Measurements from ENCODE around the gene HEPACAM. TPM values are rescaled to one million over a fixed set of nuclear protein-coding genes. Genes with fewer than 3 reads are reported as not detected.

Gene HEPACAM
- total RNA-seq, 1 experiment from 2014 or later, result not detected

DNA sequence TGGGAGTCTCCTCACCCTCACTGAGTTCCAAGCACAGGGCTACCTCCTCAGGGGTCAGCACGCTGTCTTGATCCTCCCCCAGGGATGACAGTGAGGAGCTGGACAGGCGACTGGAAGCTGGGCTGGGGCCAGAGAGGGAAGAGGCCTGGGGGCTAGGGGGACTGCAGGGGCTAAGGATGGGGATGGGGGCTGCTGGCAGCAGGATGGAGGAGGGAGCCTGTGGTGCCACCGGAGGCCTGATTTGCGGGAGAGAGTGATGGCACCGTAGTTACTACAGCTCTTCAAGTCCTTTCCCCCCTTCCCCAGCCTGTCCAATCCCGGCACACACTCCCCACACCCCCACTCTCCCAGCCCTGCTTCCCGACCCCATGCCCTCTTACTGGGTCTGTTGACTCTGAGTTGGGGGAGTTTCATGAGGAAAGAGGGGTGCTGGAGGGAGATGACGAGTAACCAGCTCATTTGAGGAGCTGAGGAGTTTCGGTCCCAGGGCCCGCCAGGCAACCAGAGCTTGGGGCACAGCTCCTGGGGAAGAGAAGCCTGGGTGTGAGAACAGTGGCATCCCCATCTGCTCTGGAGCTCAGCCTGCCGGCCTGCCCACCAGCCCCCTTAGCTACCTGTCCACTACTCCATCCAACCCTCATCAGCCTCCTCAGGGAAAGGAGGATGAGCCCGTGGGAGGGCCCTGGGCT lies 48.7 kb downstream of the HEPACAM start:
- Histone ChIP-seq H3K4ac (ENCODE audit: low read depth, low read length) (no peak overlapping the region), H4K8ac (replicated peaks; ENCODE audit: insufficient read length, low read depth, low read length) (no peak overlapping the region), H3K23ac (ENCODE audit: insufficient read length, low read depth, low read length) (no peak overlapping the region), H3K79me2 (ENCODE audit: insufficient read depth, low read length) (no peaks in the 10 kb centered on the region), H2BK12ac (ENCODE audit: insufficient read length, low read depth, low read length) (no peak overlapping the region), H3K27ac (ENCODE audit: insufficient read length, low read depth, low read length) (no peak overlapping the region), H3K56ac (ENCODE audit: insufficient read length, low read depth, low read length) (no peak overlapping the region), H2AFZ (ENCODE audit: low read length) (no peak overlapping the region), H2AK5ac (ENCODE audit: insufficient read length, low read length) (no peak overlapping the region), H3K23me2 (ENCODE audit: insufficient read length, low read depth, low read length, poor library complexity, severe bottlenecking) (no peaks in the 10 kb centered on the region), H4K20me1 (ENCODE audit: control insufficient read depth, insufficient read depth, insufficient read length) (no peaks in the 10 kb centered on the region), H3K18ac (ENCODE audit: insufficient read length, low read depth, low read length) (no peak overlapping the region), H2BK120ac (ENCODE audit: low read depth, low read length, poor library complexity, severe bottlenecking) (no peak overlapping the region), H3K4me1 (ENCODE audit: insufficient read depth, low read length) (no peaks in the 10 kb centered on the region), H3K14ac (ENCODE audit: insufficient read depth, low read length) (no peak overlapping the region), H2BK20ac (ENCODE audit: low read depth, low read length, poor library complexity, severe bottlenecking) (no peak overlapping the region), H3T11ph (ENCODE audit: low read length) (no peak overlapping the region), H3K9me3 (ENCODE audit: control insufficient read depth, low read depth, low read length) (no peaks in the 10 kb centered on the region), H2BK15ac (ENCODE audit: low read depth, low read length) (no peak overlapping the region), H4K5ac (ENCODE audit: insufficient read length, low read depth, low read length) (no peak overlapping the region), H3K4me2 (ENCODE audit: insufficient read depth, insufficient read length, low read length) (no peak overlapping the region), H4K91ac (ENCODE audit: insufficient read length, low read depth, low read length) (no peak overlapping the region), H3K79me1 (ENCODE audit: insufficient read depth, low read depth, low read length, poor library complexity, severe bottlenecking) (no peaks in the 10 kb centered on the region), H2BK5ac (ENCODE audit: insufficient read length, low read length) (no peak overlapping the region), H3K27me3 (ENCODE audit: insufficient read depth, low read length) (no peaks in the 10 kb centered on the region; the same call in 1 of the 2 replicates), H3K9ac (ENCODE audit: extremely low read depth, insufficient read length, low read length) (no peak overlapping the region)
- H3K9me3 Mint-ChIP-seq, result no peaks in the 10 kb centered on the region
- no peak for DNase-seq
- no peak overlapping the region for H3K4me3 Mint-ChIP-seq
- H3K4me1 Mint-ChIP-seq, result 0 out of 4 replicates have a peak, but pooled peaks cover 0 to 3% of the 10 kb centered on the region in 2 experiments
- peaks cover 29% of the 10 kb centered on the region for H3K27me3 Mint-ChIP-seq (ENCODE audit: low read depth)
- TF ChIP-seq, protein P1, sequence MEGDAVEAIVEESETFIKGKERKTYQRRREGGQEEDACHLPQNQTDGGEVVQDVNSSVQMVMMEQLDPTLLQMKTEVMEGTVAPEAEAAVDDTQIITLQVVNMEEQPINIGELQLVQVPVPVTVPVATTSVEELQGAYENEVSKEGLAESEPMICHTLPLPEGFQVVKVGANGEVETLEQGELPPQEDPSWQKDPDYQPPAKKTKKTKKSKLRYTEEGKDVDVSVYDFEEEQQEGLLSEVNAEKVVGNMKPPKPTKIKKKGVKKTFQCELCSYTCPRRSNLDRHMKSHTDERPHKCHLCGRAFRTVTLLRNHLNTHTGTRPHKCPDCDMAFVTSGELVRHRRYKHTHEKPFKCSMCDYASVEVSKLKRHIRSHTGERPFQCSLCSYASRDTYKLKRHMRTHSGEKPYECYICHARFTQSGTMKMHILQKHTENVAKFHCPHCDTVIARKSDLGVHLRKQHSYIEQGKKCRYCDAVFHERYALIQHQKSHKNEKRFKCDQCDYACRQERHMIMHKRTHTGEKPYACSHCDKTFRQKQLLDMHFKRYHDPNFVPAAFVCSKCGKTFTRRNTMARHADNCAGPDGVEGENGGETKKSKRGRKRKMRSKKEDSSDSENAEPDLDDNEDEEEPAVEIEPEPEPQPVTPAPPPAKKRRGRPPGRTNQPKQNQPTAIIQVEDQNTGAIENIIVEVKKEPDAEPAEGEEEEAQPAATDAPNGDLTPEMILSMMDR (conservative IDR thresholded peaks at IDR 0.05), result no peak
- no peaks in the 10 kb centered on the region for H3K36me3 Mint-ChIP-seq (ENCODE audit: insufficient read depth in 1 of 3, low read depth in 3 of 3)
- no peak overlapping the region for H3K27ac Mint-ChIP-seq
- no CpG with 5 or more reads among the region's 12 CpGs for WGBS (ENCODE audit: extremely low coverage, insufficient read length, low lambda C conversion rate)

All from H9 (cell line).